NT2/D1 (cell line): Measurements from ENCODE around the gene CEP85L.

Source experiments
- SUZ12 ChIP-seq: IDR thresholded peaks from 2 replicates; pipeline ENCODE4 v1.6.1; 2011; ENCODE audit not compliant: insufficient read length, insufficient read depth; ENCODE audit errors: extremely low read depth
- YY1 ChIP-seq: IDR thresholded peaks from 2 replicates; pipeline ENCODE4 v1.6.1; 2011; ENCODE audit not compliant: insufficient read length, insufficient read depth

GRCh38 chr6:118606268-118606667 is 45.1 kb downstream of the CEP85L start:
- TF ChIP-seq SUZ12 (no peak), YY1 (no peak)
